ENCODE results near the gene ENTHD1. TPM values are rescaled to one million over a fixed set of nuclear protein-coding genes. Genes with fewer than 3 reads are reported as not detected.

ENTHD1 gene
- total and polyA plus RNA-seq, 2 experiments from 2014 or later: not detected

DNA sequence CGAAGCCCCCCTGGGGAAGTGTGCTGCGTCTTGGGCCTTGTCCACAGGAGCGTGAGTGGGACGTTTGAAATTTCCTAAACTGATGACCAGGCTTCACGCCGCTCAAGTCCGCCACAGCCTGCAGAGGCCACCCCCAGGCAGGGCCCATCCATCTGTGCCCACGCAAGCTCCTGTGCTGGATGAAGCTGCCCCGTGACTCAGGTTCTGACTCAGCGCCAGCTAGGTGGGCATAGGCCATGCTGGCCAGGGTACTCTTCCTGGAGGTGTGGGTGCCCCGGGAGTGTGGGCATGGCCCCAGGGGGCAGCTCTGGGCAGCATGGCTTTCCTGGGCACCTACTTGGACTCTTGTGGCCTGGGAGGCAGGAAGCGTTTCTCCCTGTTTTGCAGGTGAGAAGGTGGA is 188.2 kb downstream of the ENTHD1 start:
- DNase-seq (ENCODE audit: low read depth in 1 of 2, low spot score in 1 of 2): no peak
- H3K27ac ChIP-seq: no peak overlapping the region
- TF ChIP-seq, protein P1, sequence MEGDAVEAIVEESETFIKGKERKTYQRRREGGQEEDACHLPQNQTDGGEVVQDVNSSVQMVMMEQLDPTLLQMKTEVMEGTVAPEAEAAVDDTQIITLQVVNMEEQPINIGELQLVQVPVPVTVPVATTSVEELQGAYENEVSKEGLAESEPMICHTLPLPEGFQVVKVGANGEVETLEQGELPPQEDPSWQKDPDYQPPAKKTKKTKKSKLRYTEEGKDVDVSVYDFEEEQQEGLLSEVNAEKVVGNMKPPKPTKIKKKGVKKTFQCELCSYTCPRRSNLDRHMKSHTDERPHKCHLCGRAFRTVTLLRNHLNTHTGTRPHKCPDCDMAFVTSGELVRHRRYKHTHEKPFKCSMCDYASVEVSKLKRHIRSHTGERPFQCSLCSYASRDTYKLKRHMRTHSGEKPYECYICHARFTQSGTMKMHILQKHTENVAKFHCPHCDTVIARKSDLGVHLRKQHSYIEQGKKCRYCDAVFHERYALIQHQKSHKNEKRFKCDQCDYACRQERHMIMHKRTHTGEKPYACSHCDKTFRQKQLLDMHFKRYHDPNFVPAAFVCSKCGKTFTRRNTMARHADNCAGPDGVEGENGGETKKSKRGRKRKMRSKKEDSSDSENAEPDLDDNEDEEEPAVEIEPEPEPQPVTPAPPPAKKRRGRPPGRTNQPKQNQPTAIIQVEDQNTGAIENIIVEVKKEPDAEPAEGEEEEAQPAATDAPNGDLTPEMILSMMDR (IDR thresholded peaks at IDR 0.05; ENCODE audit: low read depth, low read length): no peak
- H3K4me3 ChIP-seq: no peak overlapping the region
- no peaks in the 10 kb centered on the region for H3K9me3 ChIP-seq (ENCODE audit: low read depth)
- no peaks in the 10 kb centered on the region for H3K36me3 ChIP-seq
- H3K4me1 ChIP-seq (ENCODE audit: low read depth): no peaks in the 10 kb centered on the region
- no peaks in the 10 kb centered on the region for H3K27me3 ChIP-seq

DNA sequence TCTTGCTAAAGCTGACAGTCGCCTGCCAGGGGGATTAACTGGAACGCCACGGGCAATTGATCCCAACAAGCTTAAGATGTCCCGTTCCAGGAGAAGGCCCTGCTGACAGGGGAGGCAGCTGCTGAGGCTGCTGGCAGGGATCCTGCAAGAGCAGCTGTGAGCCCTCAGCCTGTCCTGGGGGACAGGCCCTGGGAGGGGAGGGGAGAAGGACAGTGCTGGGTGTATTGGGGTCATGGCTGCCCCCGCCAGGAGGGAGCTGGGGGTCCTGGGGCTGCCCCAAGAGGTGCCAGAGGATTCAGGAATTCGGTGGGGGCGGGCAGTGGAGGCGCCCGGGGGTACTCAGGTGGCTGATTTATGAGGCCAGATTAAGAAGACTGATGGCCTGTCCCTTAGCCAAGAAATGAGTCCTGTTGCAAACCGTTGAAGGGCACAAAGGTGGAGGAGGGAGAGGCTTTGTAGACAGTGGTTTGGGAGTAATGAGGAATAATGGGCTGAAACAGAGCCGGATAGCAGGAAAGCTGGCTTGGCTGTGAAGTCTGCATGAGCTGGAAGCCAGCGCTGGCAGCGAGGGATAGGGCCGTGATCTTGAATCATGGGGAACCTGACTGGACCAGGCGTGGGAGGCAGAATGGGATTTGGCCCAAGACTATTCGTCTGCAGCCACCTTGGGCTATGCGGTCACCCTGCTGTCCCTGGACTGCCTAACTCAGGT is 189.5 kb downstream of the ENTHD1 start:
- no peak overlapping the region for H3K27ac ChIP-seq
- H3K27me3 ChIP-seq: no peaks in the 10 kb centered on the region
- TF ChIP-seq, protein P1 (IDR thresholded peaks at IDR 0.05; ENCODE audit: low read depth, low read length): no peak
- DNase-seq (ENCODE audit: low read depth in 1 of 2, low spot score in 1 of 2): peak in 1 of 2 donors; percentile 39
- no peaks in the 10 kb centered on the region for H3K9me3 ChIP-seq (ENCODE audit: low read depth)
- H3K36me3 ChIP-seq: no peaks in the 10 kb centered on the region
- no peaks in the 10 kb centered on the region for H3K4me1 ChIP-seq (ENCODE audit: low read depth)
- no peak overlapping the region for H3K4me3 ChIP-seq

DNA sequence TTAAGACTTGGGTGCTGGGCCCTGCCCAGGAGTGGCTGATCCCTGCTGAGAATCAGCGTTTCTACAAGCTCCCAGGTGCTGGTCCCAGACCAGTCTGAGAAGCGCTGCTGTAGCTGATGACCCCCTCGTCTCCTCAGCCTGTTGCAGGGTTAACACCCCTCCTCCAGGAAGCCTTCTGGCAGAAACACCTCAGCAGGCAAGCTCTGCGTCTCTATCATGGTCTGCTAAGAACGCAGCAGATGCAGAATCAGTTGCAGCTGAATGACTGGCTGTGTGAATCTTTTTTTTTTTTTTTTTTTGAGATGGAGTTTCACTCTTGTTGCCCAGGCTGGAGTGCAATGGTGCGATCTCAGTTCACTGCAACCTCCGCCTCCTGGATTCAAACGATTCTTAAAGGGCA is 190.5 kb downstream of the ENTHD1 start:
- Histone ChIP-seq H3K27ac (no peak overlapping the region), H3K36me3 (no peaks in the 10 kb centered on the region), H3K27me3 (no peaks in the 10 kb centered on the region), H3K4me1 (ENCODE audit: low read depth) (no peaks in the 10 kb centered on the region), H3K4me3 (no peak overlapping the region), H3K9me3 (ENCODE audit: low read depth) (no peaks in the 10 kb centered on the region)
- TF ChIP-seq, protein P1 (IDR thresholded peaks at IDR 0.05; ENCODE audit: low read depth, low read length): no peak
- no peak for DNase-seq (ENCODE audit: low read depth in 1 of 2, low spot score in 1 of 2)

DNA sequence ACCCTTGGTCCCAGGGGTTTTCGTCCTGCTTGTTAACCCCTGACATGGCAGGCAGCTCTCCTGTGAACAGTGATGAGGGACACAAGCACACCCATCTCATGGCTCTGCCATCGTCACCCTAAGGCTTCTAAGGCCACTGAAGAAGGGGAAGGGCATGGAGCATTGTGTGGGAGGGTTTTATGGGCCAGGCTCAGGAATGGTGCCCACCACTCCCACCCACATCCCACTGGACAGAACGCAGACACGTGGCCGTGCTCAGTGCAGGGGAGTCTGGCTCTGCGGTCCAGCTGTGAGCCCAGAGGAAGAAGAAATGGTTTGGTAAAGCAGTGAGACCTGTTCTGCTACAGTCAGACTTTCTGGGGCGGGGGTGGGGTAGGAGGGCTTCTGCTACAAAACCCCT is 193.0 kb downstream of the ENTHD1 start:
- no peaks in the 10 kb centered on the region for H3K9me3 ChIP-seq (ENCODE audit: low read depth)
- no peaks in the 10 kb centered on the region for H3K4me1 ChIP-seq (ENCODE audit: low read depth)
- DNase-seq (ENCODE audit: low read depth in 1 of 2, low spot score in 1 of 2): no peak
- no peaks in the 10 kb centered on the region for H3K27me3 ChIP-seq
- TF ChIP-seq, protein P1 (IDR thresholded peaks at IDR 0.05; ENCODE audit: low read depth, low read length): no peak
- no peak overlapping the region for H3K4me3 ChIP-seq
- no peak overlapping the region for H3K27ac ChIP-seq
- no peaks in the 10 kb centered on the region for H3K36me3 ChIP-seq

DNA sequence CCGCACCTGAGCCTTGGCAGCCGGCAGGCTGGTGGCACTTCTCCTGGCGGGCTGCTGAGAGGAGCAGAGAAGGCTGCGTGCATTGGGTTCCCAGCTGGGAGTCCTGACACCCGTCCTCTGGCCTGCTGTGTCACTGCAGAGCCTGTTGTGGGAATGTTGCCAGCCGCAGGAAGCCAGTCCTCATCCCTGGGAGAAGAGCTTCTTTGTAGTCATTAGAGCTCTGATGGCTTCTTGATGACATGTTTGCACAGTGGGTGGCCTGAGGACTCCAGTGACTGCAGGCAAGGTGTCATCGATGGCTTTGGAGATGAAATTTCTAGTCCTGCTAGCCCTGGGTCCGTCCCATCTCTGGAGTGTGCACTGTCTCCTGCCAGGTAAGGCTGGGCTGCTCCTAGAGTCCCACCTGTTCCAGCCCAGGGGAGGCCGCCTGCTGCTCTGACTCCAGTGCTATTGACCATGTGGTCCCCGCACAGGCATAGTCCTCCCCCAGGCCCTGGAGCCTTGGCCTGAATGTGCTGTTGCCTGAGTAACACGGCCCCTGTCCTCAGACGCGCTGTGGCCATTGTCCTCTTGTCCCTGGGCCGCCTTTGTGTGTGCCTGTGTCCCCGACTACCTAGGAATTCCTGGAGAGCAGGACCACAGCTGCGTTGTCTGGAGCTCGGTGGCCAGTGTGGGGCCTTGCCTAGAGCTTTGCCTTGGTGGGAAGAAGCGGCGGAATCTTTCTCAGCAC is 193.8 kb downstream of the ENTHD1 start:
- H3K27ac ChIP-seq: no peak overlapping the region
- no peaks in the 10 kb centered on the region for H3K4me1 ChIP-seq (ENCODE audit: low read depth)
- TF ChIP-seq, protein P1 (IDR thresholded peaks at IDR 0.05; ENCODE audit: low read depth, low read length): no peak
- H3K4me3 ChIP-seq: no peak overlapping the region
- H3K9me3 ChIP-seq (ENCODE audit: low read depth): no peaks in the 10 kb centered on the region
- no peaks in the 10 kb centered on the region for H3K27me3 ChIP-seq
- DNase-seq (ENCODE audit: low read depth in 1 of 2, low spot score in 1 of 2): no peak
- no peaks in the 10 kb centered on the region for H3K36me3 ChIP-seq

All from cardiac muscle cell (in vitro differentiated cells and primary cell).